ENCODE measurements around the gene TMEM59.

The TMEM59 gene

GRCh38 chr1:53979712-53980450 is 73.1 kb downstream of the TMEM59 start:
- DNase-seq (ENCODE audit: low read depth, low spot score) = no peak
- Histone ChIP-seq H3K9ac (ENCODE audit: insufficient read length, low read depth) (no peak overlapping the region), H3K4me1 (ENCODE audit: insufficient read depth, insufficient read length) (peaks cover 10% of the 10 kb centered on the region), H3K9me3 (ENCODE audit: insufficient read depth, low read length) (no peaks in the 10 kb centered on the region), H3K36me3 (ENCODE audit: insufficient read depth, insufficient read length, low read length) (no peaks in the 10 kb centered on the region), H3K4me3 (ENCODE audit: insufficient read length, low read depth) (no peak overlapping the region), H3K27me3 (ENCODE audit: insufficient read depth, insufficient read length) (no peaks in the 10 kb centered on the region)
- TF ChIP-seq SUZ12 (IDR thresholded peaks at IDR 0.05; ENCODE audit: extremely low read depth, insufficient read depth, insufficient read length) = no peak
- no peak for TF ChIP-seq ZNF274 (IDR thresholded peaks at IDR 0.05; ENCODE audit: low read depth, low read length)
- TF ChIP-seq YY1 (IDR thresholded peaks at IDR 0.05; ENCODE audit: insufficient read depth, insufficient read length) = no peak

Data from NT2/D1 (cell line).